K562 (cell line): ENCODE results near the gene CEBPB. TPM values are rescaled to one million over a fixed set of nuclear protein-coding genes. Genes with fewer than 3 reads are reported as not detected.

Experiments
- ADNP ChIP-seq: fragments of 200-800 bp; sonication (Bioruptor generic); IDR thresholded peaks from 2 replicates; pipeline ENCODE4 v1.6.1; 2016; ENCODE audit warnings: missing genetic modification characterization, missing compliant biosample characterization
- CBX3 ChIP-seq, 2 experiments: IDR thresholded peaks; 1 replicate in 1 of 2; 2 replicates in 1 of 2; pipeline ENCODE4 v1.6.1; 2012; ENCODE audit warnings: inconsistent platforms in 2 of 2, low read length in 2 of 2, borderline replicate concordance in 1 of 2, control low read depth in 1 of 2
- CREM ChIP-seq: IDR thresholded peaks from 2 replicates; pipeline ENCODE4 v1.6.1; 2014; ENCODE audit warnings: antibody characterized with exemption, low read depth
- CTCF ChIP-seq, 3 experiments: IDR thresholded peaks in 2 of 3; conservative IDR thresholded peaks in 1 of 3; 2 replicates each; pipeline ENCODE4 v1.5.1; 2011 to 2012; ENCODE audit warnings: low read length in 3 of 3, mild to moderate bottlenecking in 3 of 3, control low read depth in 2 of 3, improper control_type of control experiment in 1 of 3, inconsistent platforms in 1 of 3, low read depth in 1 of 3, mixed read lengths in 1 of 3, moderate library complexity in 1 of 3; ENCODE audit not compliant: insufficient read depth in 2 of 3
- ETV6 ChIP-seq, 3 experiments: fragments of 150-350 bp in 1 of 3; sonication (generic) in 1 of 3; formaldehyde crosslinking in 1 of 3; IDR thresholded peaks; 2 replicates each; pipeline versions ENCODE4 v1.6.1 to v1.8.0; 2014 to 2022; ENCODE audit warnings: borderline replicate concordance in 2 of 3, low read depth in 2 of 3, antibody characterized with exemption in 1 of 3, low read length in 1 of 3, mild to moderate bottlenecking in 1 of 3, missing genetic modification reagents in 1 of 3
- FOXP1 ChIP-seq: sonication (generic); formaldehyde crosslinking; IDR thresholded peaks from 2 replicates; pipeline ENCODE4 v1.8.0; 2022; ENCODE audit warnings: mild to moderate bottlenecking, missing genetic modification reagents
- HIVEP1 ChIP-seq: fragments of 250-450 bp; sonication (Bioruptor Pico); IDR thresholded peaks from 2 replicates; pipeline ENCODE4 v1.4.0; 2020; ENCODE audit warnings: mild to moderate bottlenecking
- LCOR ChIP-seq: sonication (generic); formaldehyde crosslinking; IDR thresholded peaks from 2 replicates; pipeline ENCODE4 v1.8.0; 2022; ENCODE audit warnings: mild to moderate bottlenecking, missing genetic modification reagents
- MYC ChIP-seq, 2 experiments: fragments of 250-450 bp in 1 of 2; sonication (Bioruptor Pico) in 1 of 2; IDR thresholded peaks; 2 replicates each; pipeline versions ENCODE4 v1.5.1 to v1.6.1; 2012 to 2021; ENCODE audit warnings: low read depth in 2 of 2, borderline replicate concordance in 1 of 2, improper control_type of control experiment in 1 of 2, low read length in 1 of 2, mild to moderate bottlenecking in 1 of 2, moderate library complexity in 1 of 2
- NR2C2 ChIP-seq, 2 experiments: fragments of 200-800 bp in 1 of 2; sonication (Bioruptor generic) in 1 of 2; sonication (generic) in 1 of 2; formaldehyde crosslinking in 1 of 2; IDR thresholded peaks; 2 replicates each; pipeline versions ENCODE4 v1.6.1 to v1.8.0; 2016 to 2022; ENCODE audit warnings: mild to moderate bottlenecking in 1 of 2, missing compliant biosample characterization in 1 of 2, missing genetic modification characterization in 1 of 2, missing genetic modification reagents in 1 of 2
- PREB ChIP-seq: sonication (generic); formaldehyde crosslinking; IDR thresholded peaks from 2 replicates; pipeline ENCODE4 v1.8.1; 2023; ENCODE audit warnings: mild to moderate bottlenecking, missing genetic modification reagents
- RBFOX2 ChIP-seq: fragments of 200-400 bp; formaldehyde crosslinking; IDR thresholded peaks from 2 replicates; pipeline ENCODE4 v1.6.1; 2017; ENCODE audit warnings: low read depth, mild to moderate bottlenecking, low read length, moderate library complexity
- RFX5 ChIP-seq: IDR thresholded peaks from 2 replicates; pipeline ENCODE4 v1.6.1; 2011; ENCODE audit warnings: low read depth, mild to moderate bottlenecking, improper control_type of control experiment, low read length
- ZBTB5 ChIP-seq: fragments of 450-650 bp; IDR thresholded peaks from 2 replicates; pipeline ENCODE4 v1.6.1; 2017; ENCODE audit warnings: antibody characterized with exemption
- ZNF174 ChIP-seq: fragments of 250-450 bp; sonication (Bioruptor Pico); IDR thresholded peaks from 2 replicates; pipeline ENCODE4 v1.4.0; 2020; ENCODE audit warnings: mild to moderate bottlenecking
- ZNF639 ChIP-seq, 2 experiments: fragments of 200-800 bp in 1 of 2; sonication (Bioruptor generic) in 1 of 2; sonication (generic) in 1 of 2; formaldehyde crosslinking in 1 of 2; IDR thresholded peaks in 1 of 2; conservative IDR thresholded peaks in 1 of 2; 2 replicates each; pipeline versions ENCODE4 v1.5.0 to v1.6.1; 2016 to 2020; ENCODE audit warnings: missing compliant biosample characterization in 1 of 2, missing genetic modification characterization in 1 of 2, missing genetic modification reagents in 1 of 2
- polyA plus RNA-seq, 8 experiments: library from polyadenylated mRNA; depleted of rRNA in 4 of 8; stranded (reverse) in 5 of 8; unstranded in 3 of 8; fragments of >200 nt; fragmentation: Nextera tagmentation in 2 of 8; fragmentation: Illumina TruSeq in 1 of 8; extraction: Ambion mirVana in 2 of 8; extraction: Trizol in 1 of 8; gene quantifications; 2 replicates each; pipeline versions ENCODE4 v1.2.1 to v1.2.3, GENCODE V29; 2011 to 2014; ENCODE audit warnings: inconsistent platforms in 1 of 8, missing spikeins in 1 of 8
- total RNA-seq, 7 experiments: library from RNA; depleted of rRNA in 6 of 7; stranded (reverse); fragments of >200 nt in 6 of 7; fragmentation: Illumina TruSeq in 2 of 7; extraction: Trizol in 2 of 7; gene quantifications; 2 replicates each; pipeline versions ENCODE4 v1.2.1 to v1.2.3, GENCODE V29; 2011 to 2021; ENCODE audit warnings: low replicate concordance in 1 of 7

Gene CEBPB
- total and polyA plus RNA-seq, 9 of the 15 experiments (the other 6 are each of a cell fraction or from before 2014, with no cell fraction given) = 1.2 to 72.6 (median 7.8) TPM

GRCh38 chr20:50190251-50191064, at the start of gene CEBPB (continued):
- no peak for TF ChIP-seq ZBTB5
- peak; percentile 53 to 77 (median 76) for TF ChIP-seq CTCF (IDR thresholded peaks at IDR 0.05 in 2 of 3, conservative IDR thresholded peaks at IDR 0.05 in 1 of 3; ENCODE audit: insufficient read depth in 2 of 3, low read depth in 1 of 3, low read length in 3 of 3)
- TF ChIP-seq HIVEP1 (CRISPR knock-in tag) = 0 out of 2 replicates have a peak, but pooled peaks have one; percentile 28
- no peak for TF ChIP-seq CBX3 (IDR thresholded peaks at IDR 0.05; ENCODE audit: borderline replicate concordance in 1 of 2, low read length in 2 of 2)
- peak; percentile 86 for TF ChIP-seq RBFOX2
- no peak for TF ChIP-seq ETV6 (IDR thresholded peaks at IDR 0.05; ENCODE audit: borderline replicate concordance in 1 of 2, low read depth in 2 of 2, low read length in 1 of 2)
- TF ChIP-seq ETV6 (CRISPR knock-in tag; IDR thresholded peaks at IDR 0.05; ENCODE audit: borderline replicate concordance) = peak; percentile 41; the same call in 1 of the 2 replicates
- TF ChIP-seq FOXP1 (CRISPR knock-in tag) = peak; percentile 61; the same call in 1 of the 2 replicates
- TF ChIP-seq NR2C2 (CRISPR knock-in tag; IDR thresholded peaks at IDR 0.05) = peak; percentile 56; the same call in 1 of the 2 replicates
- TF ChIP-seq NR2C2 (tag; IDR thresholded peaks at IDR 0.05) = no peak
- TF ChIP-seq LCOR (CRISPR knock-in tag) = no peak
- TF ChIP-seq MYC (IDR thresholded peaks at IDR 0.05; ENCODE audit: low read depth, low read length) = peak; percentile 46
- TF ChIP-seq MYC (CRISPR knock-in tag; IDR thresholded peaks at IDR 0.05; ENCODE audit: borderline replicate concordance, low read depth) = no peak
- no peak for TF ChIP-seq ZNF174 (CRISPR knock-in tag)
- TF ChIP-seq RFX5 = peak; percentile 89
- peak; percentile 59; the same call in 1 of the 2 replicates for TF ChIP-seq CREM
- TF ChIP-seq PREB (CRISPR knock-in tag) = no peak
- peak in 1 of 2 experiments; percentile 60; a peak in 1 of 4 replicates for TF ChIP-seq ZNF639 (CRISPR knock-in tag; conservative IDR thresholded peaks at IDR 0.05 in 1 of 2, IDR thresholded peaks at IDR 0.05 in 1 of 2)
- no peak for TF ChIP-seq ADNP (tag)
